Measurements from ENCODE around the gene USO1. TPM values are rescaled to one million over a fixed set of nuclear protein-coding genes. Genes with fewer than 3 reads are reported as not detected.
"Not testable (repeated sequence)": the region's sequence is repeated elsewhere in the genome, so short reads cannot be mapped to it uniquely, and the experiment has no call there.

USO1 gene
- total RNA-seq, 2 donors from 2014 or later, result 24.0 to 27.8 TPM

- no peak for ATAC-seq
- H3K9me3 ChIP-seq (ENCODE audit: control insufficient read depth, low read length, poor library complexity, severe bottlenecking), result no peaks in the 10 kb centered on the region
- H3K27me3 Mint-ChIP-seq, result no peaks in the 10 kb centered on the region
- no peak overlapping the region for H3K4me3 Mint-ChIP-seq
- H3K36me3 Mint-ChIP-seq (ENCODE audit: low read depth), result peaks cover 3% of the 10 kb centered on the region
- H3K4me1 Mint-ChIP-seq, result peaks cover 11% of the 10 kb centered on the region
- no peak for DNase-seq
- no peak overlapping the region for H3K27ac Mint-ChIP-seq
Measured at GRCh38 chr4:75742451-75742850, 18.1 kb downstream of the USO1 start.

GRCh38 chr4:75745161-75745560, 20.8 kb downstream of the USO1 start:
- no peak overlapping the region for H3K27ac Mint-ChIP-seq
- no peak for ATAC-seq
- H3K9me3 ChIP-seq (ENCODE audit: control insufficient read depth, low read length, poor library complexity, severe bottlenecking), result no peaks in the 10 kb centered on the region
- no peak overlapping the region for H3K4me3 Mint-ChIP-seq
- DNase-seq, result no peak
- peaks cover 3% of the 10 kb centered on the region for H3K36me3 Mint-ChIP-seq (ENCODE audit: low read depth)
- peaks cover 14% of the 10 kb centered on the region for H3K4me1 Mint-ChIP-seq
- H3K27me3 Mint-ChIP-seq, result no peaks in the 10 kb centered on the region

GRCh38 chr4:75745721-75746199, 21.4 kb downstream of the USO1 start:
- Mint-ChIP-seq H3K4me3 (no peak overlapping the region), H3K4me1 (peaks cover 14% of the 10 kb centered on the region), H3K27me3 (no peaks in the 10 kb centered on the region), H3K27ac (no peak overlapping the region), H3K36me3 (ENCODE audit: low read depth) (peaks cover 3% of the 10 kb centered on the region)
- DNase-seq (no peak), ATAC-seq (no peak)
- no peaks in the 10 kb centered on the region for H3K9me3 ChIP-seq (ENCODE audit: control insufficient read depth, low read length, poor library complexity, severe bottlenecking)

GRCh38 chr4:75752637-75753036, 28.3 kb downstream of the USO1 start:
- peaks cover 7% of the 10 kb centered on the region for H3K36me3 Mint-ChIP-seq (ENCODE audit: low read depth)
- ATAC-seq, result no peak
- peaks cover 3% of the 10 kb centered on the region for H3K4me1 Mint-ChIP-seq
- H3K9me3 ChIP-seq (ENCODE audit: control insufficient read depth, low read length, poor library complexity, severe bottlenecking), result no peaks in the 10 kb centered on the region
- no peak overlapping the region for H3K4me3 Mint-ChIP-seq
- no peaks in the 10 kb centered on the region for H3K27me3 Mint-ChIP-seq
- no peak for DNase-seq
- H3K27ac Mint-ChIP-seq, result no peak overlapping the region

- ATAC-seq, result no peak
- no peaks in the 10 kb centered on the region for H3K9me3 ChIP-seq (ENCODE audit: control insufficient read depth, low read length, poor library complexity, severe bottlenecking)
- Mint-ChIP-seq H3K36me3 (ENCODE audit: low read depth) (peaks cover 5% of the 10 kb centered on the region), H3K27ac (no peak overlapping the region), H3K27me3 (no peaks in the 10 kb centered on the region), H3K4me1 (peaks cover 9% of the 10 kb centered on the region), H3K4me3 (no peak overlapping the region)
- DNase-seq, result no peak
Measured at GRCh38 chr4:75769036-75769435, 44.7 kb downstream of the USO1 start.

GRCh38 chr4:75771607-75772006, 47.2 kb downstream of the USO1 start:
- DNase-seq, result no peak
- no peak overlapping the region for H3K4me3 Mint-ChIP-seq
- no peak for ATAC-seq
- H3K36me3 Mint-ChIP-seq (ENCODE audit: low read depth), result peaks cover 20% of the 10 kb centered on the region
- no peak overlapping the region for H3K27ac Mint-ChIP-seq
- no peaks in the 10 kb centered on the region for H3K27me3 Mint-ChIP-seq
- no peaks in the 10 kb centered on the region for H3K9me3 ChIP-seq (ENCODE audit: control insufficient read depth, low read length, poor library complexity, severe bottlenecking)
- H3K4me1 Mint-ChIP-seq, result peaks cover 7% of the 10 kb centered on the region

- ATAC-seq, result no peak
- peaks cover 29% of the 10 kb centered on the region for H3K36me3 Mint-ChIP-seq (ENCODE audit: low read depth)
- H3K27me3 Mint-ChIP-seq, result no peaks in the 10 kb centered on the region
- peaks cover 13% of the 10 kb centered on the region for H3K4me1 Mint-ChIP-seq
- no peak overlapping the region for H3K27ac Mint-ChIP-seq
- H3K9me3 ChIP-seq (ENCODE audit: control insufficient read depth, low read length, poor library complexity, severe bottlenecking), result no peaks in the 10 kb centered on the region
- DNase-seq, result no peak
- H3K4me3 Mint-ChIP-seq, result no peak overlapping the region
Measured at GRCh38 chr4:75777589-75777988, 53.2 kb downstream of the USO1 start.

GRCh38 chr4:75779105-75779757, 54.9 kb downstream of the USO1 start:
- Mint-ChIP-seq H3K27ac (no peak overlapping the region), H3K36me3 (ENCODE audit: low read depth) (peaks cover 29% of the 10 kb centered on the region), H3K4me3 (no peak overlapping the region), H3K27me3 (no peaks in the 10 kb centered on the region), H3K4me1 (peaks cover 13% of the 10 kb centered on the region)
- ATAC-seq (no peak), DNase-seq (no peak)
- no peaks in the 10 kb centered on the region for H3K9me3 ChIP-seq (ENCODE audit: control insufficient read depth, low read length, poor library complexity, severe bottlenecking)

GRCh38 chr4:75781305-75781704, 56.9 kb downstream of the USO1 start:
- ATAC-seq (no peak), DNase-seq (no peak)
- no peaks in the 10 kb centered on the region for H3K27me3 Mint-ChIP-seq
- no peaks in the 10 kb centered on the region for H3K9me3 ChIP-seq (ENCODE audit: control insufficient read depth, low read length, poor library complexity, severe bottlenecking)
- H3K4me1 Mint-ChIP-seq, result peaks cover 13% of the 10 kb centered on the region
- H3K27ac Mint-ChIP-seq, result peak overlapping the region; percentile 16
- no peak overlapping the region for H3K4me3 Mint-ChIP-seq
- H3K36me3 Mint-ChIP-seq (ENCODE audit: low read depth), result peaks cover 16% of the 10 kb centered on the region

GRCh38 chr4:75786526-75786925, 62.1 kb downstream of the USO1 start:
- no peak overlapping the region for H3K4me3 Mint-ChIP-seq
- peaks cover 12% of the 10 kb centered on the region for H3K36me3 Mint-ChIP-seq (ENCODE audit: low read depth)
- no peaks in the 10 kb centered on the region for H3K9me3 ChIP-seq (ENCODE audit: control insufficient read depth, low read length, poor library complexity, severe bottlenecking)
- DNase-seq (no peak), ATAC-seq (no peak)
- H3K27ac Mint-ChIP-seq, result peak overlapping the region; percentile 70
- peaks cover 9% of the 10 kb centered on the region for H3K4me1 Mint-ChIP-seq
- no peaks in the 10 kb centered on the region for H3K27me3 Mint-ChIP-seq

- H3K4me3 Mint-ChIP-seq, result no peak overlapping the region
- ATAC-seq, result no peak
- no peaks in the 10 kb centered on the region for H3K9me3 ChIP-seq (ENCODE audit: control insufficient read depth, low read length, poor library complexity, severe bottlenecking)
- H3K36me3 Mint-ChIP-seq (ENCODE audit: low read depth), result peaks cover 9% of the 10 kb centered on the region
- H3K4me1 Mint-ChIP-seq, result peaks cover 6% of the 10 kb centered on the region
- H3K27me3 Mint-ChIP-seq, result no peaks in the 10 kb centered on the region
- DNase-seq, result no peak
- peak overlapping the region; percentile 70 for H3K27ac Mint-ChIP-seq
Measured at GRCh38 chr4:75786938-75787337, 62.6 kb downstream of the USO1 start.

GRCh38 chr4:75790024-75790423, 65.6 kb downstream of the USO1 start:
- Mint-ChIP-seq H3K27ac (no peak overlapping the region), H3K27me3 (no peaks in the 10 kb centered on the region), H3K4me3 (no peak overlapping the region), H3K4me1 (peaks cover 4% of the 10 kb centered on the region), H3K36me3 (ENCODE audit: low read depth) (peaks cover 9% of the 10 kb centered on the region)
- H3K9me3 ChIP-seq (ENCODE audit: control insufficient read depth, low read length, poor library complexity, severe bottlenecking), result no peaks in the 10 kb centered on the region
- ATAC-seq (no peak), DNase-seq (no peak)

GRCh38 chr4:75800972-75801371, 76.6 kb downstream of the USO1 start:
- no peak overlapping the region for H3K4me3 Mint-ChIP-seq
- no peak for DNase-seq
- H3K27ac Mint-ChIP-seq, result no peak overlapping the region
- no peak for ATAC-seq
- H3K4me1 Mint-ChIP-seq, result peaks cover 7% of the 10 kb centered on the region
- no peaks in the 10 kb centered on the region for H3K27me3 Mint-ChIP-seq
- no peaks in the 10 kb centered on the region for H3K9me3 ChIP-seq (ENCODE audit: control insufficient read depth, low read length, poor library complexity, severe bottlenecking)
- no peaks in the 10 kb centered on the region for H3K36me3 Mint-ChIP-seq (ENCODE audit: low read depth)

GRCh38 chr4:75806035-75806434, 81.7 kb downstream of the USO1 start:
- not testable (repeated sequence) for H3K9me3 ChIP-seq (ENCODE audit: control insufficient read depth, low read length, poor library complexity, severe bottlenecking); H3K4me3 Mint-ChIP-seq; H3K27me3 Mint-ChIP-seq; ATAC-seq; DNase-seq; H3K4me1 Mint-ChIP-seq; H3K27ac Mint-ChIP-seq
- peaks cover 10% of the 10 kb centered on the region for H3K36me3 Mint-ChIP-seq (ENCODE audit: low read depth)

All from T-helper 17 cell (primary cell).